WI38 (cell line): ENCODE results near the gene KRT32.

Experiments used
- H3K4me3 ChIP-seq: 2 replicates; pipeline ENCODE4 v1.5.1; 2011; ENCODE audit warnings: low read depth, mild to moderate bottlenecking, control low read depth, low read length
- CTCF ChIP-seq: IDR thresholded peaks from 2 replicates; pipeline ENCODE4 v1.5.1; 2012; ENCODE audit warnings: low read depth, mild to moderate bottlenecking, control low read depth, low read length

The KRT32 gene

GRCh38 chr17:41476866-41477815 is 10.0 kb upstream of the KRT32 start:
- no peak overlapping the region for H3K4me3 ChIP-seq
- TF ChIP-seq CTCF = no peak

GRCh38 chr17:41475421-41475820 is 8.2 kb upstream of the KRT32 start:
- no peak for TF ChIP-seq CTCF
- H3K4me3 ChIP-seq = no peak overlapping the region

- TF ChIP-seq CTCF = no peak
- no peak overlapping the region for H3K4me3 ChIP-seq
Measured at GRCh38 chr17:41474863-41475262, 7.7 kb upstream of the KRT32 start.

GRCh38 chr17:41468346-41468745 is 1.2 kb upstream of the KRT32 start:
- no peak overlapping the region for H3K4me3 ChIP-seq
- TF ChIP-seq CTCF = no peak

- TF ChIP-seq CTCF = no peak
- no peak overlapping the region for H3K4me3 ChIP-seq
Measured at GRCh38 chr17:41467561-41467960, 375 bp upstream of the KRT32 start.

DNA sequence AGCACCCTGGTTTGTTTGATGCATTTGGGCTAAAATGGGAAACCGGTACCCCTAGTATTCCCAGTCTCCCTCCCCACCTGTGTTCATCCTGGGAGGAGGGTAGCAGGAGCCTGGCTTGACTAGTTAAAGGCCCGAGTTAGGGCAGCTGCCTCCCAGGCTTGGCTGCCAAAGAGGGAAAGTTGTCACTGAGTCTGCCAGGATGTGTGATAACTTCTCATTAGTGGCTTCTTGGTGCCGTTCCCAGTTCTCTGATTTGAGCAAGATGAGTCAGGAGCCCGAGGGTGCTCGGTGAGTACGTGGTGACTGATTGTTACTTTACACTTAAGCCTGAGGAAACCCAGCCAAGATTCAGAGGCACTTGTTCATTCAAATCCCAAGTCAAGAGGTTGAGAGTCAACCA is 2.5 kb downstream of the KRT32 start:
- TF ChIP-seq CTCF = no peak
- H3K4me3 ChIP-seq = no peak overlapping the region

DNA sequence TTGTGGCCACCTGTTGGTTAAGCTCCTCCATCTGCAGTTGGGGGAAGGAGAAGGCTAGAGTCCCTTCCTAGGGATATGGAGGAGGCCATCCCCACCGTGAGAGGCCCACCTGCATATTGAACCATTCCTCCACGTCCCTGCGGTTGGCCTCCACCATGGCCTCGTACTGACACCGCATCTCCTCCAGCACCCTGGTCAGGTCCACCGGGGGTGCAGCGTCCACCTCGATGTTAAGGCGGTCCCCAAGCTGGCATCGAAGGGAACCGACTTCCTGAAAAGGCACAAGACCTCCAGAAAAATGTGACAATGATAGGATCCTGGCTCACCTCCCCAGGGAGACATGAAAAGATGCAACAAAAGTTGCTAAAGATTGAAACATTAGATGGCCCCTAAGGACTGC is 3.0 kb downstream of the KRT32 start:
- H3K4me3 ChIP-seq = no peak overlapping the region
- TF ChIP-seq CTCF = no peak
